Activated CD8-positive, alpha-beta memory T cell treated with anti-CD3 and anti-CD28 coated beads for 24 hours (primary cell): ENCODE results near the gene COQ7.

Experiments
- DNase-seq: peaks from one replicate; pipeline ENCODE4 v3.0.0-alpha.2; 2020

Gene COQ7

DNA sequence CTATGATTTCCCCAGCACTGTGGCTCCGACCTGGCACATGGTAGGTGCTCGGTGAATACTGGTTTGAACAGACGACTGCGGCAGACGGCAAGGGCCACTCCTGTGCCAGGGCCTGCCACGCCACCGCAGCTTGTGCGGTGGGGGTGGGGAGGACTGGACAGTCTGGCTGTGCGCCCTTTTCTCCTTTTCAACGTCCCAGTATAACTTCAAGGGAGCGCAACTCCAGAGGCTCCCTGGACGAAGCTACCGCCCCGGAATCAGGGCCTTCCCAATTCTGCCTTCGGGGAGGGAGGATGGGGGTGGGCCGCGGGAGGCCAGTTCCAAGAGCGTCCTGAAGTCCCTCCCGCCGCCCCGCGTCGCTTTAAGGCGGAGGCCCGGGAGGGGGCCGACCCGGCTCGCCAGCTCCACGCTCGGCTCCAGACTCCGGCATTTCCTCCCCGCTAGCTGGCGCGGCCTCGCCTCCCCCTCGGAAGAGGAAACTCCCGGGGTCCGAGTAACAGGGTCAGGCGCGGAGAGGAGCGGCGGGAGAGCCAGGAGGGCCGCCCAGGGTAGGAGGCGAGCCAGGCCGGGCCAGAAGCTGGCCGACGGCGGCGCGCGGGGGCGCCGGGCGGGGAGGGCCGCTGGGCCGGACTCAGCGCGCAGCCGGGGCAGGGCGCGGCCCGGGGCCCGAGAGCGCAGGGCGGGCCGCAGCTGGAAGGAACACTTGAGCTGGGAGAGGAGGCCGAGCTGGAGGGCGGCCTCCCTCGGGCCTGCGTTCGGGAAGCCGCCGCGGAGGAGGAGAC lies 46.4 kb downstream of the COQ7 start, which contains the start of gene ITPRIPL2:
ITPRIPL2 (plus strand) TSS at position 388 of the 782 bp plus-strand sequence. CDS start 498 bp downstream, outside the sequence.
- no peak for DNase-seq

DNA sequence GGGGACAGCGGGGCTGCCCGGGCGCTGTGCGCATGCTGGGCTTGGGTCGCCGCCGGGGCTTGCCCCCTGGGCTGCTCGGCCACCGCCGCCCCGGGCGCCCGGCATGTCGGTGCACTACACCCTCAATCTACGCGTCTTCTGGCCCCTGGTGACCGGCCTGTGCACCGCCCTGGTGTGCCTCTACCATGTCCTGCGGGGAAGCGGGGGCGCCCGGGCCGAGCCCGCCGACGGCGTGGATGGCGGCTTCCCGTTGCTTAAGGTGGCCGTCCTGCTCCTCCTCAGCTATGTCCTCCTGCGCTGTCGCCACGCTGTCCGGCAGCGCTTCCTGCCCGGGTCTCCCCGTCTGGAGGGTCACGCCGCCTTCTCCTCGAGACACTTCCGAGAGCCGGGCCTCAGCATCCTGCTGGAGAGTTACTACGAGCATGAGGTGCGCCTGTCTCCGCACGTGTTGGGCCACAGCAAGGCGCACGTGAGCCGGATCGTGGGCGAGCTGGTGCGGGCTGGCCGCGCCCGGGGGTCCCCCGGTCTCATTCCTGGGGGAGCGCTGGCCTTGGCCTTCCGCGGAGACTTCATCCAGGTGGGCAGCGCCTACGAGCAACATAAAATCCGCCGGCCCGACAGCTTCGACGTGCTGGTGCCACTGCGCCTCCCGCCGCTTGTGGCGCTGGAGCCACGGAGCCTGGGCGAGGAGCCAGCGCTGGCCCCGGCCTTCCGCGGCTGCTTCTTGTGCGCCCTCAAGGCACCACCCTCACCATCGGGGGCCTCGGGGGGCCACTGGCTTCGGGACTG lies 47.1 kb downstream of the COQ7 start:
- peak; percentile 59 for DNase-seq

DNA sequence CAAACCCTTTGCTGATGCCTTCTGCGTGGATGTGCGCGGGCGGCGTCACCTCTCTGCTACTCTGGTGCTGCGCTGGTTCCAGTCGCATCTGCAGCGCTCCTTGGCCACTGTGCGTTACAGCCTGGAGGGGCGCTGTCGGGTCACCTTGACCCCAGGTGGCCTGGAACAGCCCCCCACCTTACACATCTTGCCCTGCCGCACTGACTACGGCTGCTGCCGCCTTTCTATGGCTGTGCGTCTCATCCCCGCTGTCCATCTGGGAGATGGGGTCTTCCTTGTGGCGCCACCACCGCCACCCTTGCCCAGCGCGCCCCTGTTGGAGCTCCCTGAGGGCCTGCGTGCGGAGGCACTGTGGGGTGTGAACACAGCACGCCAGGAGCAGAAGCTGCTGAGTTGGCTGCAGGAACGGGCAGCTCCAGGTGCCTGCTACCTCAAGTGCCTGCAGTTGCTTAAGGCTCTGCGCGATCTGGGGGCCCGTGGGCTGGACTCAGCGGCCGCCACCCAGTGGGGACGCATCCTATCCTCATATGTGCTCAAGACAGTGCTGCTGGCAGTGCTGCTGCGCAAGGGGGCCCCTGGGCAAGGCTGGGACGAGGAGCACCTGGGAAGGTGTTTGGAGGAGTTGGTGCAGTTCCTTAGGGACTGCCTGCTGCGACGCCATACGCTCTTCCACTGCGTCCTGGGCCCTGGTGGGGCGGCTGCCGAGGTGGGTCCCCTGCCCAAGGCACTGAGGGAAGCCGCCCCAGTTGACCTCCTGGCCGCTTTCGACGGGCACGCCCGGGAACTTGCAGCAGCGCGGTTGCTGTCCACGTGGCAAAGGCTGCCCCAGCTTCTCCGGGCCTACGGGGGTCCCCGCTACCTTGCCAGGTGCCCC lies 48.0 kb downstream of the COQ7 start:
- DNase-seq = no peak

DNA sequence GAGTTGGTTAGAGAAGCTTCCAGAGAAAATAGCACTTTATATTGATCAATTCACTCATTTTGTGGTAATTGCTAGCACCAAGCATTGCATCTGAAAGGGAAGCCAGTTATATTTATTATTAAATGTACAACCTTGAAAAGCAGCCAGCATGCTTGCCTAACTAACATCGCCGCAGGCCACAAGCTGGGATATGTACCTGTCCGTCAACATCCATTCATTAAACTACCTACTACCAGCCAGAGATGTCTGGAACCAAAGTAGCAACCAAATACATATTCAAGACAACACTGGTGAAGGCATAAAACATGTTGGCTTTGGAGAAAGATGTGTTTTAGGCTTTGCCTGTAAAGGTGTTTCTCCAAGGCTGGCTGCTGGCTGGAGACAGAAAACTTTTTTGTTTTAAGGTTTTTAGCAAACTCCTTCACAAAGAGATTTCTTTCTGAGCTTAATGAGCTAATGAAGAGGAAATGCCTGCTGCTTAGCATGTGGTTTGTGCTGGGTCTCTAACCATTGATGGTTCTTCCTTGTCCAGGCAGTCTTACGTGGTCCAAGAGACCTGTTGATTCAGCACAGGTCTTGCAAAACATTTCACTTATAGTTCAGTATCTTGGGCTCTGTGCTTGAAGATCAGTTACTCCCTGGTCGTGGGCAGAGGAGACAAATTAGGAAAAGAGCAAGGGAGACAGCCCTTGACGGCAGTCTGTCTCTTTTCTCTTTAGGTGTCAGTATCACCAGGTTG lies 49.5 kb downstream of the COQ7 start:
- DNase-seq = no peak

DNA sequence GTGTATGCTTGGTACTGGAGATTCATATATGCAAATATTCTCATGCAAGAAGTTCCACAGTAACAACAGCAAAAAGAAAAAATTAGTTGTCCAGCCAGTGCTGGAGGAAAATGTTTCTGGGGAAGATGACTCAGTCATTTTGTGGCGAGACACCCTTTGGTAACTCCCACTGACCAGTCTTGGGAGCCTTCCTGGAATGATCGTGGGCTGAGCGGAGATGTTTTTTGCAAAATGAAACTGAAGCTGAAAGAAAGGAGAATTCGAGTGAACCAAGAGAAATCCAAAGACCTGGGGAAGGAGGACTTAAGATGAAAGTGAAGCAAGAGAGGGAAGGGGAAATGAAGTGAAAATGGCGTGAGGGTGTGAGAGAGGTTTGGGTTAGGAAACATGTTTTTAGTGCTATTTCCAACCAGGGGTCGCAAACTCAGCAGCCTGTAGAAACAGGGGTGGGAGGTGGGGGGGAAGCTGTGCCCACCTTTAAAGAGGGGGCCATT lies 51.6 kb downstream of the COQ7 start:
- DNase-seq = no peak

DNA sequence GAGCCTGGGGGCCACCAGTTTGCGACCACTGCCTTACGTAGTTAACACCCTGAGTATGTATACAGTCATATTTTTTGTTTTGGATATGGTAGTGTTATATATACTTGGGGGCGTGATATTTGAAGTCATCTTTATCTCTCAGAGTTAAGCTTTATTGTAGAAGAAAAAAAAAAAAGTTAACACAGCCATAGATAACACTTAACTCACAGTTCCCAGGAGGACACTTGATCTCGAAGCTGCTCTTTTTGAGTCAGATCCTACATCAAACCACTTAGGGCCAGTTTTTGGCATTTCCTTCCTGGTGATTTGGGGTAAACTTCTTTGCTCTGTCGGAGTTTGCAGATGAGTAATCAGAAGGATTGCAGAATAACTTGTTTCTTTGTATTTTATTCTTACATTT lies 52.1 kb downstream of the COQ7 start:
- no peak for DNase-seq

DNA sequence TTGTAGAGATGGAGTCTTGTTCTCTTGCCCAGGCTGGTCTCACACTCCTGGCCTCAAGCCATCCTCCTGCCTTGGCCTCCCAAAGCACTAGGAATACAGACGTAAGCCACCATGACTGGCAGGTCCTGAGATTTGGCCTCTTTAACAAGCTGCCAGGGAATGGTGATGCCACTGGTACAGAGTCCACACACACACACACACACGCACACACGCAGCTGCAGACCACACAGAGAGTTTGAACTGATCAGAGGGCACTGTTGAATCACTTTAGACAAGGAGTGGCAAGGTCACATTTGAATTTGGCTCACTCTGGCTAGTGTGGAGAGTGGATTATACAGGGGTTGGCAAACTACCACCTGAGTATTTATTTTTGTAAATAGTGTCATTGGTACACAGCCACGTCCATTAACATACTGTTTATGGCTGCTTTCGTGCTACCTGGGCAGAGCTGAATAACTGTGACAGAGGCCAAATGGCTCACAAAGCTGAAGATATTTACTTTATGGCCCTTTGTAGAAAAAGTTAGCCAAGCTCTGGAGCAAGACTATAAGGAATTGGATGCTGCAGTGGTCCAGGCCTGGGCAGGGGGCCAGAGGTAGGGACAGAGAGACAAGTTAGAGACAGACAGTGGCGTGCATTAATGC lies 56.2 kb downstream of the COQ7 start:
- DNase-seq = no peak

DNA sequence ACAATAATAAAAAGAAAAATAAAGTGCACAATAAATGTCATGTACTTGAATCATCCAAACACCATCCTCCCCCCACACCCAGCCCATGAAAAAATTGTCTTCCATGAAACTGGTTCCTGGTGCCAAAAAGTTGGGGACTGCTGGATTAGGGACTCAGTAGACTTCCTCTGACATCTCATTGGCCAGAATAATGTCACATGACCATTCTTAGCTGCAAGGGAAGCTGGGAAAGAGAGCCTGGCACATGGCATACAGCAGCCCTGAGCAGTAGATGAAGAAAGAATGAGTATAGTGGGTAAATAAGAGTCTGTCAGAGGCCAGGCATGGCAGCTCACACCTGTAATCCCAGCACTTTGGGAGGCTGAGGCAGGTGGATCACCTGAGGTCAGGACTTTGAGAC lies 58.9 kb downstream of the COQ7 start:
- DNase-seq = no peak

DNA sequence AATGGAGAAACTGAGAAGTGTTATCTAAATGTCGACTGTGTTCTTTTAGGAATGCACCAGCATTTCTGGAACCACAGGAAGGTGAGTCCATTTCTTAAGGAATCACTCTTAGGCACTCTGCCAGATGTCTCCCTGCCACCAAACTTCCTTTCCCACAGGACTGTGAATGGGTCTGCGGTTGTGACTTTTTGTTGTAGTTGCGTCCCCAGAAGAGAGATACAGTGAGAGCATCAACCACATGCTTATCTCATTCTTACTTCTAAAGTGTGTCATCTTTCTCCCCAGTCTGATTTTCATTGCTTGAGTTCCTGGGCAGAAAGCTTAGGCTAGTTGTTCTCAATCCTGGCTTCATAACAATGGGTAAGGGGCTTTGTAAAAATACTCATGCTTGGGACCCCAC lies 59.8 kb downstream of the COQ7 start:
- DNase-seq = no peak

DNA sequence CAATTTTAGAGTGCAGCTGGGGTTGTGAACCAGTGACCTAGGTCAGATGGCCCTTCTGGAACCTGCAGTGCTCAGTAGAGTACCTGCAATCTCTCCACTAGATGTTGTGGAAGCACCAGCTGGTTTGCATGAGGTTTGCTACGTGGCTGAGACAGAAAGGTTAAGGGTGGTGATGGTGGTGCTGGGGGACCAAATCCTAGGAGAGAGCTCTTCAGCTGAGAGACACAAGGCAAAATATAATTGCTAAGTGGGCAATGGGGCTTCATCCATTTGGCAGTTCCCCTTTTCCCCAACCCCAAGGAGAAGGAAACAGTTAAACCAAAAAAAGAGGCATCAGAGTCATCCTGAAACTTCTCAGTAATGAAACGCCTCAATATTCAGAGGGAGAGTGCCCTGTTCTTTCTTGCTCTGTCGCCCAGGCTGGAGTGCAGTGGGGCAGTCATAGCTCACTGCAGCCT lies 60.3 kb downstream of the COQ7 start:
- DNase-seq = no peak

DNA sequence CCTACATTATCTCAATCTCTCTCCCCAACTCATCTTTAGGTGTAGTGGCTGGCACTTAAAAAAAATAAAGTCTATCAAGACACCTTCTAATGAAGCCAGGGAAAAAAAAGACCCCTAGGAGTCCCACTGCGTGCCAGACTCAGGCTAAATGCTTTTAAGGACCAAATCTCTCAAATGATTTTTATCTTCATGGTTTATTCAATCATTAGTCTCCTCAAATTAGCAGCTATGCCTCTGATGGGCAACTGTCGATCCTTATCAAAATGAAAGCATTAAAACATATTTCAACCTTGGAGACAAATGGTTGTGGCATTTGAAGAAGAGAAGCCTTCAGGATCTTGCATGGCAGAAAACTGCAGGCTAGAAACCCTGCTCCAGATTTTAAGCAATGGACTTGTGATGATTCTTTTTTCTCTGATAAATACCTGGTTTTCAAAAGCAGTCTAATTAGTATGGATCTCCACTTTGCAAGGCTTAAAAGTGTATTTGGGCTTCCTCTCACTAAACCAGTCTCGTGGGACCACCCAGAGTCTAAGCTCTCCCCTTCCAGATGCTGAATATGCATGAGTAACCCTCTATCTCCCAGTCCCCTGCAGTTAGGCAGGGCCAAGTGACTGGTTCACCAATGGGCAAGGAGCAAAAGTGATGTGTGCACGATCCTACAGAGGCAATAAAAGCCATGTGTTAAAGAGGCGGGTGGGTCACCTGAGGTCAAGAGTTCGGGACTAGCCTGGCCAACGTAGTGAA lies 61.2 kb downstream of the COQ7 start:
- no peak for DNase-seq
